ENCODE data around the gene ZCWPW1. TPM values are rescaled to one million over a fixed set of nuclear protein-coding genes. Genes with fewer than 3 reads are reported as not detected.
A peak's percentile ranks its signal among the peaks of the same experiment; 100 is the strongest.

Gene ZCWPW1
- total and polyA plus RNA-seq, 2 of the 13 experiments (the other 11 are each of a cell fraction or from before 2014, with no cell fraction given): 2.4 to 2.5 TPM

DNA sequence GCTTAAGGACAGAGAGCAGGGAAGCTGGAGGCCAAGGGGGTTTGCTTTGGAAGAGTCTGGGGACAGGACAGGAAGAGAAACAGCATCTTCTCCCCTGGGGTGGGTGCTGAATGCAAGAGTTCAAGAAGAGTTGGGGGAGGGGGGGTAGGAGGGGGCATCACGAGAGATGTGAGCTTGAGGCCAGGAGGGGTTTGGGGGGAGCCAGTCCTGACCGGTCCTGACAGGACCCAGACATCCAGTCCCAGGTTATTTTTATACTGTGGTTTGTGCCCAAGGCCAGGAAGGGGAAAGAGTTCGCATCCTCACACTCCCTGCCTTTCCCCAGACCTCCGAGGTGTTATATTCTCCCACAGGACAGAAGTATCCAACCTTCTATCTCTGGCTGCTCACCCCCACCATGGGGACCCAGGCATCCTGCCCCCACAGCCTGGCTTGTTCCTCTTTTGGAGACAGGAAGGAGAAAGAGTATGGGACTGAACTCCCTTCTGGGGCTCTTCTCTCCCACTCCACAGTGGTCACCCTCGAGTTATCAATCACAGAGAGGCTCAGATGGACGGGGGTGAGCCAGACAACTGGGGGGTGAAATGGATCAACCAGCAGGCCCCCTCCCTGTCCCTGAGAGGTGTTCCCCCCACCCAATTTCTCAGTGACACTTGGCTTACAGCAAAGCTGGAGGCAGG lies 47.7 kb upstream of the ZCWPW1 start:
- H3K27me3 ChIP-seq (ENCODE audit: control insufficient read depth in 1 of 2, insufficient read depth in 2 of 2, low read length in 2 of 2): 0 out of 5 replicates have a peak, but pooled peaks cover 0 to under 1% of the 10 kb centered on the region in 2 experiments
- DNase-seq (ENCODE audit: low spot score) (no peak), ATAC-seq (no peak), FAIRE-seq (no peak)
- peak overlapping the region in 1 of 3 experiments; percentile 4; a peak in 1 of 6 replicates for H3K4me3 ChIP-seq (replicated peaks in 1 of 3; ENCODE audit: insufficient read depth in 1 of 3, low read depth in 2 of 3, low read length in 3 of 3)
- H3K4me2 ChIP-seq (ENCODE audit: low read depth, low read length): no peak overlapping the region; the same call in 1 of the 2 replicates
- TF ChIP-seq, protein P1, sequence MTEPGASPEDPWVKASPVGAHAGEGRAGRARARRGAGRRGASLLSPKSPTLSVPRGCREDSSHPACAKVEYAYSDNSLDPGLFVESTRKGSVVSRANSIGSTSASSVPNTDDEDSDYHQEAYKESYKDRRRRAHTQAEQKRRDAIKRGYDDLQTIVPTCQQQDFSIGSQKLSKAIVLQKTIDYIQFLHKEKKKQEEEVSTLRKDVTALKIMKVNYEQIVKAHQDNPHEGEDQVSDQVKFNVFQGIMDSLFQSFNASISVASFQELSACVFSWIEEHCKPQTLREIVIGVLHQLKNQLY (CRISPR knock-in tag; IDR thresholded peaks at IDR 0.05): no peak
- no peak for TF ChIP-seq ZFP36 (IDR thresholded peaks at IDR 0.05; ENCODE audit: borderline replicate concordance, low read depth, low read length, partially characterized antibody)
- TF ChIP-seq JUND (CRISPR knock-in tag; IDR thresholded peaks at IDR 0.05): no peak
- no peak for TF ChIP-seq ZSCAN29 (CRISPR knock-in tag; conservative IDR thresholded peaks at IDR 0.05)
- TF ChIP-seq, protein P2, sequence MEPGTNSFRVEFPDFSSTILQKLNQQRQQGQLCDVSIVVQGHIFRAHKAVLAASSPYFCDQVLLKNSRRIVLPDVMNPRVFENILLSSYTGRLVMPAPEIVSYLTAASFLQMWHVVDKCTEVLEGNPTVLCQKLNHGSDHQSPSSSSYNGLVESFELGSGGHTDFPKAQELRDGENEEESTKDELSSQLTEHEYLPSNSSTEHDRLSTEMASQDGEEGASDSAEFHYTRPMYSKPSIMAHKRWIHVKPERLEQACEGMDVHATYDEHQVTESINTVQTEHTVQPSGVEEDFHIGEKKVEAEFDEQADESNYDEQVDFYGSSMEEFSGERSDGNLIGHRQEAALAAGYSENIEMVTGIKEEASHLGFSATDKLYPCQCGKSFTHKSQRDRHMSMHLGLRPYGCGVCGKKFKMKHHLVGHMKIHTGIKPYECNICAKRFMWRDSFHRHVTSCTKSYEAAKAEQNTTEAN (CRISPR knock-in tag; conservative IDR thresholded peaks at IDR 0.05): no peak
- TF ChIP-seq CAMTA2 (CRISPR knock-in tag; IDR thresholded peaks at IDR 0.05; ENCODE audit: borderline replicate concordance): no peak
- no peak for TF ChIP-seq AGO2 (optimal IDR thresholded peaks at IDR 0.05; ENCODE audit: low read depth, low read length)
- no peak for TF ChIP-seq ZNF773 (CRISPR knock-in tag; IDR thresholded peaks at IDR 0.05; ENCODE audit: borderline replicate concordance)
- TF ChIP-seq ZFP36L2 (CRISPR knock-in tag; IDR thresholded peaks at IDR 0.05): no peak
- TF ChIP-seq, protein P3, sequence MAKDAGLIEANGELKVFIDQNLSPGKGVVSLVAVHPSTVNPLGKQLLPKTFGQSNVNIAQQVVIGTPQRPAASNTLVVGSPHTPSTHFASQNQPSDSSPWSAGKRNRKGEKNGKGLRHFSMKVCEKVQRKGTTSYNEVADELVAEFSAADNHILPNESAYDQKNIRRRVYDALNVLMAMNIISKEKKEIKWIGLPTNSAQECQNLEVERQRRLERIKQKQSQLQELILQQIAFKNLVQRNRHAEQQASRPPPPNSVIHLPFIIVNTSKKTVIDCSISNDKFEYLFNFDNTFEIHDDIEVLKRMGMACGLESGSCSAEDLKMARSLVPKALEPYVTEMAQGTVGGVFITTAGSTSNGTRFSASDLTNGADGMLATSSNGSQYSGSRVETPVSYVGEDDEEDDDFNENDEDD (CRISPR knock-in tag; IDR thresholded peaks at IDR 0.05; ENCODE audit: borderline replicate concordance): no peak
- TF ChIP-seq, protein P4, sequence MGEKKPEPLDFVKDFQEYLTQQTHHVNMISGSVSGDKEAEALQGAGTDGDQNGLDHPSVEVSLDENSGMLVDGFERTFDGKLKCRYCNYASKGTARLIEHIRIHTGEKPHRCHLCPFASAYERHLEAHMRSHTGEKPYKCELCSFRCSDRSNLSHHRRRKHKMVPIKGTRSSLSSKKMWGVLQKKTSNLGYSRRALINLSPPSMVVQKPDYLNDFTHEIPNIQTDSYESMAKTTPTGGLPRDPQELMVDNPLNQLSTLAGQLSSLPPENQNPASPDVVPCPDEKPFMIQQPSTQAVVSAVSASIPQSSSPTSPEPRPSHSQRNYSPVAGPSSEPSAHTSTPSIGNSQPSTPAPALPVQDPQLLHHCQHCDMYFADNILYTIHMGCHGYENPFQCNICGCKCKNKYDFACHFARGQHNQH (CRISPR knock-in tag; IDR thresholded peaks at IDR 0.05): no peak
- no peak for TF ChIP-seq MZF1 (CRISPR knock-in tag; IDR thresholded peaks at IDR 0.05; ENCODE audit: borderline replicate concordance)
- TF ChIP-seq ZNF235 (CRISPR knock-in tag; IDR thresholded peaks at IDR 0.05; ENCODE audit: borderline replicate concordance): no peak
- no peak for TF ChIP-seq BORCS8-MEF2B (CRISPR knock-in tag; IDR thresholded peaks at IDR 0.05)
- TF ChIP-seq, protein P5, sequence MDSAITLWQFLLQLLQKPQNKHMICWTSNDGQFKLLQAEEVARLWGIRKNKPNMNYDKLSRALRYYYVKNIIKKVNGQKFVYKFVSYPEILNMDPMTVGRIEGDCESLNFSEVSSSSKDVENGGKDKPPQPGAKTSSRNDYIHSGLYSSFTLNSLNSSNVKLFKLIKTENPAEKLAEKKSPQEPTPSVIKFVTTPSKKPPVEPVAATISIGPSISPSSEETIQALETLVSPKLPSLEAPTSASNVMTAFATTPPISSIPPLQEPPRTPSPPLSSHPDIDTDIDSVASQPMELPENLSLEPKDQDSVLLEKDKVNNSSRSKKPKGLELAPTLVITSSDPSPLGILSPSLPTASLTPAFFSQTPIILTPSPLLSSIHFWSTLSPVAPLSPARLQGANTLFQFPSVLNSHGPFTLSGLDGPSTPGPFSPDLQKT (CRISPR knock-in tag; IDR thresholded peaks at IDR 0.05; ENCODE audit: borderline replicate concordance): no peak
- TF ChIP-seq, protein P6, sequence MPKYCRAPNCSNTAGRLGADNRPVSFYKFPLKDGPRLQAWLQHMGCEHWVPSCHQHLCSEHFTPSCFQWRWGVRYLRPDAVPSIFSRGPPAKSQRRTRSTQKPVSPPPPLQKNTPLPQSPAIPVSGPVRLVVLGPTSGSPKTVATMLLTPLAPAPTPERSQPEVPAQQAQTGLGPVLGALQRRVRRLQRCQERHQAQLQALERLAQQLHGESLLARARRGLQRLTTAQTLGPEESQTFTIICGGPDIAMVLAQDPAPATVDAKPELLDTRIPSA (CRISPR knock-in tag; IDR thresholded peaks at IDR 0.05; ENCODE audit: borderline replicate concordance): no peak
- H4K20me1 ChIP-seq (ENCODE audit: insufficient read depth, low read length): no peaks in the 10 kb centered on the region
- H2AFZ ChIP-seq (ENCODE audit: low read length): no peak overlapping the region
- intact Hi-C loops (cut with micrococcal nuclease; ENCODE audit: unreplicated experiment): no loop called here
- peaks cover 1% of the 10 kb centered on the region for H3K79me2 ChIP-seq (ENCODE audit: insufficient read depth, low read length)
- H3K9me3 ChIP-seq (ENCODE audit: low read length): no peaks in the 10 kb centered on the region
- CTCF ChIA-PET (ENCODE audit: low intra/inter-chr PET ratio, low total read pairs): no interaction called here
- H3K4me1 ChIP-seq (ENCODE audit: insufficient read depth, low read length): peaks cover 14% of the 10 kb centered on the region
- no TSS peak for BruUV-seq (replicated peaks)
- 75% methylated on average over 6 of the region's 6 CpGs for WGBS (ENCODE audit: low lambda C conversion rate)
- in situ Hi-C loops (cut with HindIII; ENCODE audit: extremely low pct_ligation_motif_present, low pct_unique_long_range_greater_than_20kb): no loop called here
- H3K36me3 ChIP-seq (replicated peaks in 1 of 2; ENCODE audit: control insufficient read depth in 1 of 2, insufficient read depth in 2 of 2, low read length in 2 of 2): peaks cover 4 to 8% of the 10 kb centered on the region in 2 experiments; a peak in 4 of 5 replicates
- POLR2A ChIA-PET: no interaction called here
- no peak overlapping the region for H3K9ac ChIP-seq (ENCODE audit: insufficient read depth, low read depth, low read length)
- no peak overlapping the region for H3K27ac ChIP-seq (ENCODE audit: extremely low read length, insufficient read depth, low read length)

Data from HepG2 (cell line).